ENCODE results near the gene TGM6.

Gene TGM6

GRCh38 chr20:2380601-2381000 is at the start of gene TGM6:
Gene TGM6, plus strand, starts transcription at chr20:2380901. Its CDS starts 68 bp downstream, at chr20:2380969.
- no peak for DNase-seq

- no peak for DNase-seq
Measured at GRCh38 chr20:2331106-2331505, 49.6 kb upstream of the TGM6 start.

DNA sequence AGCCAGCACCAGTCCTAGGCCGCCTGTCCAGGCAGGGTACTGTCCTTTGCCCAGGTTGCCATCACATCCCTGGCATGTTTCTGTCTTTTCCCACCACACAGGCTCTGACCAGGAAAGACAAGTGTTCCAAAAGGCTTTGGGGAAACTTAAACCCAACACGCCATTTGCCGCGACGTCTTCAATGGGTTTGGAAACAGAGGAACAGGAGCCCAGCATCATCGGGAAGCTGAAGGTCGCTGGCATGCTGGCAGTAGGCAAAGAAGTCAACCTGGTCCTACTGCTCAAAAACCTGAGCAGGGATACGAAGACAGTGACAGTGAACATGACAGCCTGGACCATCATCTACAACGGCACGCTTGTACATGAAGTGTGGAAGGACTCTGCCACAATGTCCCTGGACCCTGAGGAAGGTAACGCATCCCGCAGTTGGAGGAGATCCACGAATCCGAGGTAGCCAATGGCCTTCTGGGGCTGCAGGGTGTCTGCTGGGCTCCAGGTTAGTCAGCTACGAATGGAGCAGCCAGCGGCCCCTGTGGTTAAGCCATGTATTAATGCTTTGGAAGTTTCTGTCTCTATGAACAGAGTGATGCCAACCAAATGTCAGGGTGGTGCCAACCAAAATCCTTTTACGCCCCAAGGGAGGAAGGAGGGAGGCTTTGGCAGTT is 48.7 kb upstream of the TGM6 start:
- no peak for DNase-seq

- DNase-seq = no peak
Measured at GRCh38 chr20:2332711-2333110, 48.0 kb upstream of the TGM6 start.

- no peak for DNase-seq
Measured at GRCh38 chr20:2333821-2334220, 46.9 kb upstream of the TGM6 start.

- DNase-seq = no peak
Measured at GRCh38 chr20:2335096-2335870, 45.4 kb upstream of the TGM6 start.

DNA sequence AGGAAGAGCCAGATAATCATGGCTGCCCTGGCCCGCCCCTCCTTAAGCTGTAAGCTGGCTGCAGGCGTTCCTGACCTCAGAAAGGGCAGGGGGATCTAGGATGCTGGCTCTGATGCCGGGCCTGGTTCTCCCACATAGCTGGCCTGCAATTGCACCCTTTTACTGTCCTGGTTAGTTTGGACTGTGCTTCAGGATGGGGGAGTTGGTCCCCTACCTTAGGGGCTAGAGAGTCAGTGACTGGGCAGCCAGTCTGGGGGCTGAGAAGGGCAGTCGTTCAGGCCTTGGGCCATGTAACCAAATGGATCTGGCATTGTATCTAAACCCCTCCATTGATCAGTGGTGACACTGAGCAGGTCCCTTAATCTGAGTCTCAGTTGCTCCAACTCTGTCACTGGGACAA is 44.2 kb upstream of the TGM6 start:
- DNase-seq = no peak

DNA sequence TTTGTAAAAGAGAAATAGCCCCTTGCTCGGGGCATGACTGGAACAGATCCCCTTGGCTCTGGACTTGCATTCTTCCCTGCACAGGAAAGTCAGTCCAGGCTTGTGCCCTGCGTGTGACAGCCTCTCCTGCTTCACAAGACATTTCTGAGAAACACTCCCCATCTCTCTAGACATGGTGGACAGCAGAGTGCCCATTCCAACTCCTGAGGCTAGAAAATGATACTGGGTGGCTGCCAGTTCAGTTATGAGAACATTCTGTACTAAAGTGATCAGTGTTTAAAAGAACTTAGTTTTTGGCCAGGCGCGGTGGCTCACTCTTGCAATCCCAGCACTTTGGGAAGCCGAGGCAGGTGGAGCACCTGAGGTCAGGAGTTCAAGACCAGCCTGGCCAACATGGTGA is 43.6 kb upstream of the TGM6 start:
- DNase-seq = no peak

- DNase-seq = no peak
Measured at GRCh38 chr20:2338411-2339066, 42.2 kb upstream of the TGM6 start.

DNA sequence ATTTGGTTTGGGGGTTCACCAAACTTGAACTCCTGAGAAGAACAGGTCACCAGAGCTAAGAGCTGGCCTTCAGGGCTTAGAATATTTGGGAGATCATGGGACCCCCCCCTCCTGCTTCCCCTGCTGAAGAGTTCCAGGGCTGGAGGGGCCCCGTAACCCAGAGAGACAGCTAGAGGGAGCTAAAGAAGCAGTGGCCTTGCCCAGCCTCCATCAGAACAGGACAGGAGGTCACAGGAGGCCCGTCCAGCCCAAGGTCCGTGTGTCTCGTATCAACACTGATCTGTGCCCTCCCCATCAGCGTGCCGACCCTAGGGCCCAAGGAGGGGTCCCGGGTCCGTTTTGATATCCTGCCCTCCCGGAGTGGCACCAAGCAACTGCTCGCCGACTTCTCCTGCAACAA is 40.6 kb upstream of the TGM6 start:
- no peak for DNase-seq

DNA sequence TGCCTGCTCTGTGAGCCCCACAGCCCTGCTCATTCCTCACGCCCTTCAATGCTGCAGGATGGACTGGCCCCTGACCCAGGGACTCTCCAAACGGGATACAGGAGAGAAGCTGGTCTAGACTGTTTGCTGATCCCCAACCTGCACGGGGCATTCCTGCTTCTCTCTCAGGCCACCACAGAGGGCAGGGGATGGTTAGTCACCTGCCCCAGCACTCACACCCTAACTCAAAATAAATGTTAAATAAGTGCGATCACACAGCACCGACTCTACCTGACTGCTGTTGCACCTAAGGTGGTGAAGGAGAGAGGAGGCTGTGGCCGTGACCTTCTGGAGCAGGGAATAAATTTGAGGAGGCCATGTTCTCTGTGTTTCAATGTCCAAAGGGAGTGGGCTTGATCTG is 39.9 kb upstream of the TGM6 start:
- no peak for DNase-seq

DNA sequence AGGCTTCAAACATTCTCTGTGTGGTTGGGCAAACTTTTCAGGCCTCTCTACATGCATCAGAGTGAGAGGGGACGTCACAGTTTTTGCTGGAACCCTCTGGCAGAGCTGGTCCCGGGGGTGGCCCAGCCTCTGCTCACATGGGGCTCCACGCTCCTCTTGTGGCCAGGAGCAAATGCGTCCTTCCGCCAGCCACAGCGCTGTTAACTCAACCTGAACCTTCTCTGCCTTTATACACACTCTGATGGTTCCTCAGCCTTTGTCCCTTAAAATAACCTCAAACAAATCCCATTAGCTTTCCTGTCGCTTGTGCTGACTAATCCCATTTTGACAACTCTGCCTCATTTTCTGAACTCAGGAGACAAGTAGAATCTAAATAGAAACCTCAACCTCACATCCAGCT is 39.4 kb upstream of the TGM6 start:
- DNase-seq = no peak

DNA sequence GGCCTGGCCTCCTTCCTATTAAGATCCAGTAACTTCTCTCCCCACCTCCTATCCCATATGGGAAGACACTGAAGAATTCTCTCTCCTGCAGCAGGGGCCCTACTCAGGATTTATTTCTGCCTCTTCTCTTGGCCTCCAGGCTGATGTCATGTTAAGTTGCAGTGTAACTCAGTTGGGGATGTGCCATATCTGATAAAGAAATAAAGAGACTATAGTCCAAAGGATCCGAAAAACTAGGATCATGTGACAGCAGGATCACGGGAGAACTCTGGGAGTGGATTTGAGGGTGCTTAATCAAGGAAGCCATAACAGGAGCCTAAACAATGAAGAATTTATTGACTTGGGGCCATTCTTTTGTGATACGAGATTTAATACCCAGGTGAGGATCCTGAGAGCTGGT is 38.5 kb upstream of the TGM6 start:
- DNase-seq = no peak

- no peak for DNase-seq
Measured at GRCh38 chr20:2346188-2346587, 34.5 kb upstream of the TGM6 start.

GRCh38 chr20:2348336-2348735 is 32.4 kb upstream of the TGM6 start:
- DNase-seq = no peak

DNA sequence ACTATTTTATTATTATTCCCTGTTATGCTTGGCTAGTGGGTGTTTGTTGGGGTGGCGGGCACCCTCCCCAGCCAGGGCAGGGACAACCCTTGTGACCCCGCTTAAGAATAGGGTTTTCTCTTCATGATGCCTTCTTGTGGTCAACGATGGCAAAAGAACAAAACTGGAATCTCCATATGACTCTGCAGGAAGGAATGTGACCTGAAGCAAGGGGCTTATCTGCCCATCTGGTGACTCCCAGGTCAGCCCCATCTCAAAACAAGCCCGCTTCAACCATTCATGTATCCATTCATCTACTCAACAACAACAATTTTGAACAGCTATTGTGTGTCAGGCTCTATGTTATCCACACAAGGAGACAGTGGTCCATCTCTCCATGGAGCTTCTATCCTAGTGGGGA is 30.9 kb upstream of the TGM6 start:
- no peak for DNase-seq

- DNase-seq = no peak
Measured at GRCh38 chr20:2350606-2351005, 30.1 kb upstream of the TGM6 start.

DNA sequence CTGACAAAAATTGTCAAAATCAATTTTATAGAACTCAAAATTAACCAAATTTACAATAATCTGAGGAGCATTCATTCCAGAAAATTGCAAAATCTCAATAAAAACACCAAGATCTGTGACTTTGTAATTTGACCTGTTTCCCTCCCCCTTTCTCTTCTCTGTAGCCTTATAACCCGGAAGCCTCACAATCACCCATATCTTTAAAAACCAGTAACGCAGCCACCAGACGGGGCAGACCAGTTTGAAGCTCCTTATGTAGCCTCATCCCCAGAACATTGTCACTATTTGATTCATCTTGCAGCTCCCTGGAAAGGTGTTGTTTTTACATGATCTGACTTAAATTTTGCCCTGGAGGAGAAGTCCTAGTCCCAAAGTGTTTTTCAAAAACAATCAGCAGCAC is 27.5 kb upstream of the TGM6 start:
- DNase-seq = no peak

- no peak for DNase-seq
Measured at GRCh38 chr20:2357114-2357513, 23.6 kb upstream of the TGM6 start.

GRCh38 chr20:2358006-2358405 is 22.7 kb upstream of the TGM6 start:
- DNase-seq = no peak

- DNase-seq = no peak
Measured at GRCh38 chr20:2361035-2361593, 19.6 kb upstream of the TGM6 start.

- DNase-seq = no peak
Measured at GRCh38 chr20:2363187-2363586, 17.5 kb upstream of the TGM6 start.

GRCh38 chr20:2363587-2363986 is 17.1 kb upstream of the TGM6 start:
- no peak for DNase-seq

DNA sequence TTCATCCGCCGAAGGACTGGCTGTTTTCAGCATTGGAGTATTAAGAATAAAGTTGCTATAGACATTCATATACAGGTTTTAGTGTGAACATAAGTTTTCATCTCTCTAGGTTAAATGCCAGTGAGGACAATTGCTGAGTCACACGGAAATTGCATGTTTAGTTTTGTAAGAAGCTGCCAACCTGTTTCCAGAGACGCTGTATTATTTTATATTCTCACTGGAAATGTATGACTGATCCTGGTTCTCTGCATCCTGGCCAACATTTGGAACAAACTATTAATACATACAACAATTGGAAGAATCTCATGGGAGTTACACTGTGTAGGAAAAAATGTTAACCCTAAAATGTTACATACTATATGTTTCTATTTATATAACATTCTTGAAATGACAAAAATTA is 16.7 kb upstream of the TGM6 start:
- DNase-seq = no peak
